Transverse colon (tissue), 4 donors: Measurements from ENCODE around the gene NXPH2.

ENCODE experiments used
- CTCF ChIP-seq, 5 experiments: fragments of 200-600 bp in 3 of 5; fragments of 450-650 bp in 2 of 5; sonication (generic) in 3 of 5; IDR thresholded peaks; 1 replicate in 2 of 5; 2 replicates in 3 of 5; pipeline ENCODE4 v1.5.1; 2016 to 2017; ENCODE audit warnings: antibody characterized with exemption in 5 of 5, inconsistent platforms in 3 of 5, mild to moderate bottlenecking in 2 of 5, moderate library complexity in 1 of 5
- EP300 ChIP-seq: sonication (generic); formaldehyde crosslinking; IDR thresholded peaks from one replicate; pipeline ENCODE4 v1.6.1; 2017; ENCODE audit warnings: antibody characterized with exemption, low read depth
- POLR2A ChIP-seq: fragments of 450-650 bp; IDR thresholded peaks from one replicate; pipeline ENCODE4 v1.6.1; 2016; ENCODE audit warnings: antibody characterized with exemption, mild to moderate bottlenecking, moderate library complexity
- POLR2AphosphoS5 ChIP-seq, 3 donors: sonication (generic); formaldehyde crosslinking; IDR thresholded peaks; one replicate each; pipeline ENCODE4 v1.6.1; 2016; ENCODE audit warnings: antibody characterized with exemption in 3 of 3

GRCh38 chr2:138811431-138811830, 31.2 kb upstream of the NXPH2 start:
- TF ChIP-seq CTCF (IDR thresholded peaks at IDR 0.05) (no peak), EP300 (no peak), POLR2A (no peak), POLR2AphosphoS5 (IDR thresholded peaks at IDR 0.05) (no peak)
